Peyer's patch (tissue), 4 donors: ENCODE data around the gene SNN.

Experiments
- CTCF ChIP-seq, 6 experiments: fragments of 450-650 bp in 4 of 6; fragments of 200-600 bp in 2 of 6; sonication (generic) in 1 of 6; IDR thresholded peaks; one replicate each; pipeline ENCODE4 v1.5.1; 2017 to 2019; ENCODE audit warnings: antibody characterized with exemption in 6 of 6, mild to moderate bottlenecking in 3 of 6, moderate library complexity in 1 of 6
- POLR2A ChIP-seq, 2 donors: fragments of 450-650 bp; IDR thresholded peaks; one replicate each; pipeline ENCODE4 v1.5.1; 2017; ENCODE audit warnings: antibody characterized with exemption in 2 of 2, mild to moderate bottlenecking in 2 of 2, moderate library complexity in 2 of 2

- no peak for TF ChIP-seq CTCF (IDR thresholded peaks at IDR 0.05)
- no peak for TF ChIP-seq POLR2A (IDR thresholded peaks at IDR 0.05)
These were observed 1.9 kb upstream of the SNN start for GRCh38 chr16:11666103-11667055.
